B cell (primary cell): ENCODE results near the gene CCDC85C. TPM values are rescaled to one million over a fixed set of nuclear protein-coding genes. Genes with fewer than 3 reads are reported as not detected.

Source experiments
- ATAC-seq: fragments of 200-7000 bp; cut with Tn5 transposase; one replicate; pipeline ENCODE4 v1.10.0; 2021; ENCODE audit warnings: low read depth, mild to moderate bottlenecking, moderate number of reproducible peaks, moderate library complexity
- CTCF ChIA-PET: fragments of 350-600 bp; sonication (Branson Sonifier 250); formaldehyde crosslinking; loops from one replicate; lab custom pipeline; 2021; ENCODE audit warnings: antibody characterized with exemption, inconsistent platforms; lab: Charles Lee
- POLR2A ChIA-PET: fragments of 350-600 bp; sonication (Branson Sonifier 250); formaldehyde crosslinking; loops from one replicate; lab custom pipeline; 2021; ENCODE audit warnings: antibody characterized with exemption; lab: Charles Lee
- DNase-seq: peaks from one replicate; pipeline ENCODE4 v3.0.0; 2013
- H2AFZ ChIP-seq: 2 replicates; pipeline ENCODE4 v1.6.1; 2012; ENCODE audit warnings: mild to moderate bottlenecking, low read depth, low read length; ENCODE audit not compliant: insufficient read depth, poor library complexity, severe bottlenecking
- H3K27ac ChIP-seq, 2 donors: 1 replicate in 1 of 2; 2 replicates in 1 of 2; pipeline ENCODE4 v1.5.1; 2012 to 2013; ENCODE audit warnings: low read length in 2 of 2, mild to moderate bottlenecking in 2 of 2, moderate library complexity in 1 of 2
- H3K27me3 ChIP-seq, 4 experiments: fragments of 200-600 bp in 1 of 4; sonication (generic) in 1 of 4; replicated peaks in 1 of 4; 1 replicate in 2 of 4; 2 replicates in 2 of 4; pipeline versions ENCODE4 v1.6.1 to v1.7.0; 2013 to 2016; ENCODE audit warnings: low read length in 3 of 4, mild to moderate bottlenecking in 2 of 4, mixed read lengths in 1 of 4, moderate library complexity in 1 of 4; ENCODE audit not compliant: insufficient read depth in 4 of 4, control insufficient read depth in 3 of 4; ENCODE audit errors: control extremely low read depth in 1 of 4
- H3K36me3 ChIP-seq, 2 experiments: replicated peaks in 1 of 2; 1 replicate in 1 of 2; 2 replicates in 1 of 2; pipeline versions ENCODE4 v1.6.1 to v1.7.1; 2013; ENCODE audit warnings: low read length in 1 of 2; ENCODE audit not compliant: insufficient read depth in 2 of 2, control insufficient read depth in 1 of 2; ENCODE audit errors: control extremely low read depth in 1 of 2, extremely low read depth in 1 of 2
- H3K4me1 ChIP-seq, 2 donors: fragments of 200-600 bp in 1 of 2; sonication (generic) in 1 of 2; 1 replicate in 1 of 2; 2 replicates in 1 of 2; pipeline versions ENCODE4 v1.5.1 to v1.6.1; 2013 to 2017; ENCODE audit warnings: low read length in 2 of 2; ENCODE audit not compliant: control insufficient read depth in 2 of 2, insufficient read depth in 2 of 2
- H3K4me2 ChIP-seq: replicated peaks from 2 replicates; pipeline ENCODE3; 2012; ENCODE audit warnings: mild to moderate bottlenecking, low read depth, low read length; ENCODE audit not compliant: poor library complexity, severe bottlenecking
- H3K4me3 ChIP-seq, 5 experiments: fragments of 200-600 bp in 1 of 5; sonication (generic) in 1 of 5; 1 replicate in 3 of 5; 2 replicates in 2 of 5; pipeline versions ENCODE4 v1.5.1 to v1.7.0; 2011 to 2016; ENCODE audit warnings: low read length in 4 of 5, mild to moderate bottlenecking in 4 of 5, low read depth in 2 of 5, control low read depth in 1 of 5, moderate library complexity in 1 of 5; ENCODE audit not compliant: insufficient read depth in 1 of 5; ENCODE audit errors: control extremely low read depth in 1 of 5, extremely low read depth in 1 of 5
- H3K79me2 ChIP-seq: fragments of 200-600 bp; sonication (generic); one replicate; pipeline ENCODE4 v1.6.0; 2016; ENCODE audit warnings: low read length; ENCODE audit not compliant: control insufficient read depth, insufficient read depth
- H3K9ac ChIP-seq: fragments of 200-600 bp; sonication (generic); 2 replicates; pipeline ENCODE4 v1.6.1; 2017; ENCODE audit warnings: mild to moderate bottlenecking, low read length, moderate library complexity
- H3K9me3 ChIP-seq, 3 donors: one replicate each; pipeline versions ENCODE4 v1.6.1 to v1.7.1; 2013; ENCODE audit warnings: low read length in 2 of 3; ENCODE audit not compliant: control insufficient read depth in 2 of 3, insufficient read depth in 1 of 3; ENCODE audit errors: control extremely low read depth in 1 of 3
- H4K20me1 ChIP-seq: 2 replicates; pipeline ENCODE4 v1.6.0; 2012; ENCODE audit warnings: mild to moderate bottlenecking, low read length; ENCODE audit not compliant: insufficient read depth, control insufficient read depth, poor library complexity, severe bottlenecking
- H3K27ac Mint-ChIP-seq: one replicate; pipeline ENCODE4 v1.8.0; 2021; ENCODE audit warnings: mixed read lengths
- H3K27me3 Mint-ChIP-seq: one replicate; pipeline ENCODE4 v1.8.0; 2021; ENCODE audit warnings: mixed read lengths
- H3K4me1 Mint-ChIP-seq: one replicate; pipeline ENCODE4 v1.8.0; 2021; ENCODE audit warnings: mixed read lengths
- H3K4me3 Mint-ChIP-seq: one replicate; pipeline ENCODE4 v1.8.0; 2021; ENCODE audit warnings: mixed read lengths
- H3K9me3 Mint-ChIP-seq: one replicate; pipeline ENCODE4 v1.8.0; 2022; ENCODE audit warnings: mixed read lengths; ENCODE audit not compliant: insufficient read depth
- EZH2 ChIP-seq: IDR thresholded peaks from 2 replicates; pipeline ENCODE4 v1.6.1; 2012; ENCODE audit warnings: borderline replicate concordance, low read depth, mild to moderate bottlenecking, moderate library complexity, low read length; ENCODE audit not compliant: insufficient read depth, poor library complexity, severe bottlenecking
- WGBS: methylation state at CpG from one replicate; pipeline ENCODE4 v1.1.5; 2013; ENCODE audit warnings: missing lambda C conversion rate; ENCODE audit not compliant: insufficient coverage; 5-methylcytosine and 5-hydroxymethylcytosine counted together
- intact Hi-C: fragments of 100-400 bp; cut with micrococcal nuclease; formaldehyde crosslinking; loops from one replicate; pipeline ENCODE4 v1.10.0; 2022
- polyA plus RNA-seq: library from polyadenylated mRNA; depleted of rRNA; stranded (reverse); fragments of >200 nt; gene quantifications from 2 replicates; pipeline ENCODE4 v1.2.3, GENCODE V29; 2012
- total RNA-seq, 2 donors: library from RNA; stranded (reverse); fragments of 120-200 nt in 1 of 2; gene quantifications; 1 replicate in 1 of 2; 2 replicates in 1 of 2; pipeline versions ENCODE4 v1.2.3 to v1.2.4, GENCODE V29; 2013 to 2022
- TF ChIP-seq, protein P1 (sequence below): fragments of 200-600 bp; IDR thresholded peaks from one replicate; pipeline ENCODE4 v1.8.0; 2022; ENCODE audit warnings: antibody characterized with exemption, mild to moderate bottlenecking

CCDC85C gene
- total and polyA plus RNA-seq, 2 donors (not counting 1 experiment from before 2014, with no cell fraction given), result 0.52 to 2.7 TPM

DNA sequence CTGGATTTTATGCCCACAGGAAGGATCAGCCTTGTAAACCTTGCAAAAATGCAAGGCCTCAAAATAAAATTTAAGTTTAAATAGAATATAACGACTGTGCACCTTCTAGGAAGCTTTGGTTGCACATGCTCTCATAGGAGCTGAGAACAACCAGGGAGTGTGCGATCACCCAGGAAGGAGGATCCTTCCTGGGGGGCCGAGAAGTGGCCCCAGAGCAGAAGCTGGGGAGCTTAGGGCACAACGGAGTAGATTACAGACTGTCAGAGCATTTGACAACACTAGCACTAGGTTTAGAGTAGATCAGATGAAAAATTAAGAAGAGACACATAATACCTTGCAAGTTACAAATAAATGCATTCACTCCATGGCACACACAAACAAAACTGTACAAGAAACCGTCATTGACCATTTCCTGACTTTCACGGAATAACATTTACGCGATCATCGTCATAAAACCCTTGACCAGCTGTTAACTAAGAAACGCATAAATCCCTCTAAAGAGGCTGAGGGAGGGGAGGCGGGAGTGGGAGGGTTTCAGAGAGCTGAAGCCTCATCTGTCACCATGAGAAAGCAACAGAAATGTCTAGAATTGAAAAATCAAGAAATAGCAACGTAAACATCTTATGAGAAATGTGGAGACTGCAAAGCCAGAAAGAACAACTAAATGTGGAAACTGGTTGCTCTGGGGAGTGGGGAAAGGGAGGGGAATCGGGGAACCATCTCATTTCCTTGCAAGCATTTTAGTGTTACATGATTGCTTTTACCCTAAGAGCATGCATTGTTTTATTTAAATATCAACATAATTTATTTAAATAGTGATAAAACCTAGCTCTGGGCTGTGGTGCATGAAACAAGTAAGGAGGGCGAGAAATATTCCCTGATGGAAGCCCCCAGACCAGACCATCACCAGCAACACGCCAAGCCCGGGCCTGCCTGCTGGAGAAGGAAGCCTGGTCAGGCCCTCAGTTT, 13.1 kb upstream of the CCDC85C start:
- DNase-seq (no peak), ATAC-seq (no peak)
- Histone ChIP-seq H3K36me3 (no peaks in the 10 kb centered on the region), H3K4me2 (no peak overlapping the region), H2AFZ (no peak overlapping the region), H3K27ac (no peak overlapping the region), H3K79me2 (no peaks in the 10 kb centered on the region), H3K9me3 (no peaks in the 10 kb centered on the region), H3K4me3 (no peak overlapping the region), H3K9ac (no peak overlapping the region), H3K4me1 (no peaks in the 10 kb centered on the region), H3K27me3 (peaks cover 0 to 30% (median 3%) of the 10 kb centered on the region in 4 experiments), H4K20me1 (no peaks in the 10 kb centered on the region)
- ChIA-PET POLR2A (no interaction called here), CTCF (no interaction called here)
- WGBS, result 69% methylated on average over 5 of the region's 16 CpGs
- H3K4me3 Mint-ChIP-seq, result no peak overlapping the region
- H3K9me3 Mint-ChIP-seq, result no peaks in the 10 kb centered on the region
- peaks cover 26% of the 10 kb centered on the region for H3K27me3 Mint-ChIP-seq
- H3K4me1 Mint-ChIP-seq, result no peaks in the 10 kb centered on the region
- no peak overlapping the region for H3K27ac Mint-ChIP-seq
- TF ChIP-seq, protein P1, sequence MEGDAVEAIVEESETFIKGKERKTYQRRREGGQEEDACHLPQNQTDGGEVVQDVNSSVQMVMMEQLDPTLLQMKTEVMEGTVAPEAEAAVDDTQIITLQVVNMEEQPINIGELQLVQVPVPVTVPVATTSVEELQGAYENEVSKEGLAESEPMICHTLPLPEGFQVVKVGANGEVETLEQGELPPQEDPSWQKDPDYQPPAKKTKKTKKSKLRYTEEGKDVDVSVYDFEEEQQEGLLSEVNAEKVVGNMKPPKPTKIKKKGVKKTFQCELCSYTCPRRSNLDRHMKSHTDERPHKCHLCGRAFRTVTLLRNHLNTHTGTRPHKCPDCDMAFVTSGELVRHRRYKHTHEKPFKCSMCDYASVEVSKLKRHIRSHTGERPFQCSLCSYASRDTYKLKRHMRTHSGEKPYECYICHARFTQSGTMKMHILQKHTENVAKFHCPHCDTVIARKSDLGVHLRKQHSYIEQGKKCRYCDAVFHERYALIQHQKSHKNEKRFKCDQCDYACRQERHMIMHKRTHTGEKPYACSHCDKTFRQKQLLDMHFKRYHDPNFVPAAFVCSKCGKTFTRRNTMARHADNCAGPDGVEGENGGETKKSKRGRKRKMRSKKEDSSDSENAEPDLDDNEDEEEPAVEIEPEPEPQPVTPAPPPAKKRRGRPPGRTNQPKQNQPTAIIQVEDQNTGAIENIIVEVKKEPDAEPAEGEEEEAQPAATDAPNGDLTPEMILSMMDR, result no peak
- TF ChIP-seq EZH2, result no peak
- intact Hi-C loops, result no loop called here
